HG02571 (cell line): Measurements from ENCODE around the gene PLEKHG2.
"Not testable (repeated sequence)": the region's sequence is repeated elsewhere in the genome, so short reads cannot be mapped to it uniquely, and the experiment has no call there.

ENCODE experiments used
- ATAC-seq: cut with Tn5 transposase; IDR thresholded peaks from one replicate; pipeline ENCODE4 v1.9.1; 2021; ENCODE audit warnings: mild to moderate bottlenecking, moderate library complexity; ENCODE audit not compliant: unreplicated experiment

The PLEKHG2 gene

GRCh38 chr19:39412100-39412866 is at the start of gene PLEKHG2:
PLEKHG2 (plus strand) TSS chr19:39412669; CDS start chr19:39414087, 1,418 bp downstream.
- peak; percentile 55 for ATAC-seq

- ATAC-seq = no peak
Observed at GRCh38 chr19:39362682-39363657, 49.5 kb upstream of the PLEKHG2 start.

GRCh38 chr19:39363901-39364457 is 48.5 kb upstream of the PLEKHG2 start:
- ATAC-seq = no peak

- no peak for ATAC-seq
Observed at GRCh38 chr19:39365531-39365930, 46.9 kb upstream of the PLEKHG2 start.

GRCh38 chr19:39369200-39369599 is 43.3 kb upstream of the PLEKHG2 start:
- ATAC-seq = no peak

- no peak for ATAC-seq
Observed at GRCh38 chr19:39370735-39371134, 41.7 kb upstream of the PLEKHG2 start.

GRCh38 chr19:39372047-39372802 is 40.2 kb upstream of the PLEKHG2 start:
- no peak for ATAC-seq

GRCh38 chr19:39372941-39373340 is 39.5 kb upstream of the PLEKHG2 start:
- ATAC-seq = no peak

GRCh38 chr19:39375929-39376328 is 36.5 kb upstream of the PLEKHG2 start:
- no peak for ATAC-seq

- no peak for ATAC-seq
Observed at GRCh38 chr19:39377373-39378362, 34.8 kb upstream of the PLEKHG2 start.

GRCh38 chr19:39379366-39379765 is 33.1 kb upstream of the PLEKHG2 start:
- ATAC-seq = not testable (repeated sequence)

- no peak for ATAC-seq
Observed at GRCh38 chr19:39379865-39380396, 32.5 kb upstream of the PLEKHG2 start.

GRCh38 chr19:39380521-39381502 is 31.7 kb upstream of the PLEKHG2 start:
- ATAC-seq = no peak

- ATAC-seq = no peak
Observed at GRCh38 chr19:39381910-39382611, 30.4 kb upstream of the PLEKHG2 start.

GRCh38 chr19:39382991-39383828 is 29.3 kb upstream of the PLEKHG2 start:
- no peak for ATAC-seq

- no peak for ATAC-seq
Observed at GRCh38 chr19:39384839-39385568, 27.5 kb upstream of the PLEKHG2 start.
